GM19468 (cell line): ENCODE data around the gene NUB1.

Experiments used
- ATAC-seq: cut with Tn5 transposase; IDR thresholded peaks from one replicate; pipeline ENCODE4 v1.9.1; 2021; ENCODE audit warnings: mild to moderate bottlenecking, moderate library complexity, moderate number of reproducible peaks; ENCODE audit not compliant: unreplicated experiment; ENCODE audit errors: extremely low read depth

Gene NUB1

GRCh38 chr7:151374139-151374538, 32.5 kb downstream of the NUB1 start:
- no peak for ATAC-seq

- ATAC-seq: no peak
Measured at GRCh38 chr7:151374726-151375125, 33.1 kb downstream of the NUB1 start.

- no peak for ATAC-seq
Measured at GRCh38 chr7:151375530-151376217, 34.1 kb downstream of the NUB1 start.

- no peak for ATAC-seq
Measured at GRCh38 chr7:151376218-151376902, 34.7 kb downstream of the NUB1 start.

GRCh38 chr7:151377406-151377805, 35.8 kb downstream of the NUB1 start:
- no peak for ATAC-seq

- ATAC-seq: no peak
Measured at GRCh38 chr7:151378011-151378410, 36.4 kb downstream of the NUB1 start.

- ATAC-seq: no peak
Measured at GRCh38 chr7:151378496-151379192, 37.0 kb downstream of the NUB1 start.

- ATAC-seq: no peak
Measured at GRCh38 chr7:151379193-151379520, 37.5 kb downstream of the NUB1 start.

- ATAC-seq: no peak
Measured at GRCh38 chr7:151379534-151380198, 38.1 kb downstream of the NUB1 start.

- no peak for ATAC-seq
Measured at GRCh38 chr7:151380199-151381097, 38.8 kb downstream of the NUB1 start.

- ATAC-seq: no peak
Measured at GRCh38 chr7:151381098-151381347, 39.4 kb downstream of the NUB1 start.

- no peak for ATAC-seq
Measured at GRCh38 chr7:151381348-151382078, 39.9 kb downstream of the NUB1 start.

- ATAC-seq: no peak
Measured at GRCh38 chr7:151382079-151382885, 40.7 kb downstream of the NUB1 start.

- ATAC-seq: no peak
Measured at GRCh38 chr7:151383638-151384351, 42.2 kb downstream of the NUB1 start.

GRCh38 chr7:151384352-151384697, 42.7 kb downstream of the NUB1 start:
- no peak for ATAC-seq

- ATAC-seq: no peak
Measured at GRCh38 chr7:151384776-151385625, 43.4 kb downstream of the NUB1 start.

- no peak for ATAC-seq
Measured at GRCh38 chr7:151385626-151386300, 44.2 kb downstream of the NUB1 start.
